ENCODE data around the gene C10orf120.

Gene C10orf120

DNA sequence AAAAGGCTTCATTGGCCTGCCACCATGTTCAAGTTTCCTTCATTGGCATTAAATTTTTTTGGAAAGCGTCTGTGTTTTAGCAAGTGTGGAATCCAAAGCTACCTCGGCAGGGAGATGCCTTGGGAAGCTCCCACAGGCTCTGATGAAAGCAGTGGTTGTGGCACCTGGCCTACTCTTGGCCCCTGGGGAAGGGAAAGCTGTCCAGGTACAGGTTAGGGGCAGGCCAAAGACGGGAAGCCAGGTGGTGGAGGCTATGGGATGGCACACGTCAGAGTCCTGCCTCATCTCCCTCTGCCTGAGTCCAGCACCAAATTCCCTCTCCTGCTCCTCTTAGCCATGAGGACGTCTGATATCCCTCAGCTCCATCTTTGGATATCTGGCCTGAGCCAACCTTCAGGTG, 49.7 kb downstream of the C10orf120 start:
- ChIA-PET POLR2A (ENCODE audit: low non-redundant PET) (no interaction called here), CTCF (interaction anchor here (0.6 to 1.7 kb wide), 2 partner anchors 13 to 264 kb away, joined by 4 to 7 read pairs; no protein-coding TSS in a partner anchor)
- no peak for DNase-seq (ENCODE audit: low spot score)
- TF ChIP-seq, protein P1, sequence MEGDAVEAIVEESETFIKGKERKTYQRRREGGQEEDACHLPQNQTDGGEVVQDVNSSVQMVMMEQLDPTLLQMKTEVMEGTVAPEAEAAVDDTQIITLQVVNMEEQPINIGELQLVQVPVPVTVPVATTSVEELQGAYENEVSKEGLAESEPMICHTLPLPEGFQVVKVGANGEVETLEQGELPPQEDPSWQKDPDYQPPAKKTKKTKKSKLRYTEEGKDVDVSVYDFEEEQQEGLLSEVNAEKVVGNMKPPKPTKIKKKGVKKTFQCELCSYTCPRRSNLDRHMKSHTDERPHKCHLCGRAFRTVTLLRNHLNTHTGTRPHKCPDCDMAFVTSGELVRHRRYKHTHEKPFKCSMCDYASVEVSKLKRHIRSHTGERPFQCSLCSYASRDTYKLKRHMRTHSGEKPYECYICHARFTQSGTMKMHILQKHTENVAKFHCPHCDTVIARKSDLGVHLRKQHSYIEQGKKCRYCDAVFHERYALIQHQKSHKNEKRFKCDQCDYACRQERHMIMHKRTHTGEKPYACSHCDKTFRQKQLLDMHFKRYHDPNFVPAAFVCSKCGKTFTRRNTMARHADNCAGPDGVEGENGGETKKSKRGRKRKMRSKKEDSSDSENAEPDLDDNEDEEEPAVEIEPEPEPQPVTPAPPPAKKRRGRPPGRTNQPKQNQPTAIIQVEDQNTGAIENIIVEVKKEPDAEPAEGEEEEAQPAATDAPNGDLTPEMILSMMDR (conservative IDR thresholded peaks at IDR 0.05; ENCODE audit: low read depth): no peak
- no peak overlapping the region for H3K27ac ChIP-seq

DNA sequence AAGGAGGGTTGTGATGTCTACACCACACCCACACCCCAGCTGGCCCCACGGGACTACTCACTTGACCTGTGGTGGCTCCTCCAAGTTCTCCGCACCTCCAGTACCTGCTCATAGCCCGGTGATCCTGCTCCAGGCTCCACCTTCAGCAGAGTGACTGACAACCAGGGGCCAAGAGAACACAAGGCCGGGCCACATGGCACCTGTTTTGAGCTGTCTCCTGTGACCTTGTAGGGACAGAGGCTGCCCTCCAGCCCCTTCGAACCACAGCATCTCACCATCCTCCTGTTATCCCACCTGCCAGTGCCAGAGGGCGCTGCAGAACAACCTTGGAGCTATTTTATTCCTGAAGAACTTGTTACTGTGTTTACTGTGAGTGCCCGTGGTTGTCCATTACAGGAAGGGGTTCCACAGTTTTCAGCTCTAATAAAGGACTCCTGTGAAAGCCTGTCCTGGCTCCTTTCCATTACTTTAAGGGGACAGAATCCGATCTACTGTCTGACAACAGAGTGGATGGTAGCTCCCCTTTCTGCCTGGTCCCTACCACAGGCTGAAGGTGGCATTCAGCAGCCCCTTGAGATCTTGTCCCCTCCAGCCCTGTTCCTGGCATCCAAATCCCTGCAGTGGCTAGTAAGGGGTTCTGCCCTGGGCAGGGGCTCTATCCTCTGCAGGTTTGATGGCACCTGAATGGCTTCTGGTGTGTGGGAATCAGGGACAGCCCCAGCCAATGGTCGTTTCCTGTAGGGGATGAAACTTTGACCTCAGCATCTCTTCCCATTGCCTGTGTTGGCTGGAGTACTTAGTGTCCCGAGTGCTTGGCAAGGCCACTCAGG, 50.8 kb downstream of the C10orf120 start:
- peak; percentile 50 for DNase-seq (ENCODE audit: low spot score)
- TF ChIP-seq, protein P1 (conservative IDR thresholded peaks at IDR 0.05; ENCODE audit: low read depth): peak; percentile 49
- ChIA-PET POLR2A (ENCODE audit: low non-redundant PET) (no interaction called here), CTCF (interaction anchor here (0.5 to 1.7 kb wide), 17 partner anchors 8 to 1329 kb away, joined by 3 to 11 read pairs (median 3); no protein-coding TSS in a partner anchor)
- H3K27ac ChIP-seq: no peak overlapping the region

Data from RWPE1 (cell line).